ENCODE results near the gene KCNQ1OT1.

The KCNQ1OT1 gene

GRCh38 chr11:2662430-2663299, 37.1 kb downstream of the KCNQ1OT1 start:
- Mint-ChIP-seq H3K27me3 (no peaks in the 10 kb centered on the region), H3K36me3 (ENCODE audit: low read depth) (peaks cover 84% of the 10 kb centered on the region), H3K9me3 (peaks cover 21% of the 10 kb centered on the region), H3K27ac (no peak overlapping the region), H3K4me3 (no peak overlapping the region), H3K4me1 (ENCODE audit: low read depth) (no peaks in the 10 kb centered on the region)
- intact Hi-C loops (cut with micrococcal nuclease): no loop called here

- Mint-ChIP-seq H3K9me3 (peaks cover 21% of the 10 kb centered on the region), H3K4me3 (no peak overlapping the region), H3K27me3 (no peaks in the 10 kb centered on the region), H3K4me1 (ENCODE audit: low read depth) (no peaks in the 10 kb centered on the region), H3K27ac (no peak overlapping the region), H3K36me3 (ENCODE audit: low read depth) (peaks cover 83% of the 10 kb centered on the region)
- intact Hi-C loops (cut with micrococcal nuclease): no loop called here
These were observed 37.8 kb downstream of the KCNQ1OT1 start for GRCh38 chr11:2662024-2662312.

GRCh38 chr11:2661173-2662023, 38.4 kb downstream of the KCNQ1OT1 start:
- Mint-ChIP-seq H3K27me3 (no peaks in the 10 kb centered on the region), H3K36me3 (ENCODE audit: low read depth) (peaks cover 83% of the 10 kb centered on the region), H3K4me1 (ENCODE audit: low read depth) (peaks cover 4% of the 10 kb centered on the region), H3K27ac (no peak overlapping the region), H3K9me3 (peaks cover 21% of the 10 kb centered on the region), H3K4me3 (no peak overlapping the region)
- intact Hi-C loops (cut with micrococcal nuclease): no loop called here

GRCh38 chr11:2660357-2660939, 39.3 kb downstream of the KCNQ1OT1 start:
- Mint-ChIP-seq H3K9me3 (peaks cover 21% of the 10 kb centered on the region), H3K4me1 (ENCODE audit: low read depth) (peaks cover 13% of the 10 kb centered on the region), H3K4me3 (no peak overlapping the region), H3K27me3 (peaks cover 3% of the 10 kb centered on the region), H3K27ac (no peak overlapping the region), H3K36me3 (ENCODE audit: low read depth) (peaks cover 83% of the 10 kb centered on the region)
- intact Hi-C loops (cut with micrococcal nuclease): no loop called here

- intact Hi-C loops (cut with micrococcal nuclease): no loop called here
- peaks cover 67% of the 10 kb centered on the region for H3K36me3 Mint-ChIP-seq (ENCODE audit: low read depth)
These were observed 42.0 kb downstream of the KCNQ1OT1 start for GRCh38 chr11:2657697-2658284.

GRCh38 chr11:2656859-2657258, 42.9 kb downstream of the KCNQ1OT1 start:
- Mint-ChIP-seq H3K27me3 (peaks cover 3% of the 10 kb centered on the region), H3K4me1 (ENCODE audit: low read depth) (peaks cover 41% of the 10 kb centered on the region), H3K4me3 (no peak overlapping the region), H3K27ac (no peak overlapping the region), H3K36me3 (ENCODE audit: low read depth) (peaks cover 67% of the 10 kb centered on the region), H3K9me3 (peaks cover 21% of the 10 kb centered on the region)
- intact Hi-C loops (cut with micrococcal nuclease): no loop called here

More at GRCh38 chr11:2657697-2658284, 42.0 kb downstream of the KCNQ1OT1 start:
- Mint-ChIP-seq H3K27ac (no peak overlapping the region), H3K27me3 (peaks cover 3% of the 10 kb centered on the region), H3K4me3 (no peak overlapping the region), H3K9me3 (peaks cover 21% of the 10 kb centered on the region), H3K4me1 (ENCODE audit: low read depth) (peaks cover 38% of the 10 kb centered on the region)

- intact Hi-C loops (cut with micrococcal nuclease): no loop called here
- Mint-ChIP-seq H3K27me3 (peaks cover 3% of the 10 kb centered on the region), H3K4me1 (ENCODE audit: low read depth) (peaks cover 41% of the 10 kb centered on the region), H3K9me3 (peaks cover 24% of the 10 kb centered on the region), H3K27ac (peak overlapping the region; percentile 45), H3K36me3 (ENCODE audit: low read depth) (peaks cover 66% of the 10 kb centered on the region), H3K4me3 (no peak overlapping the region)
These were observed 43.8 kb downstream of the KCNQ1OT1 start for GRCh38 chr11:2655834-2656622.

- Mint-ChIP-seq H3K36me3 (ENCODE audit: low read depth) (peaks cover 63% of the 10 kb centered on the region), H3K4me1 (ENCODE audit: low read depth) (peaks cover 41% of the 10 kb centered on the region), H3K27ac (peak overlapping the region; percentile 65), H3K9me3 (peaks cover 24% of the 10 kb centered on the region), H3K27me3 (peaks cover 3% of the 10 kb centered on the region), H3K4me3 (no peak overlapping the region)
- intact Hi-C loops (cut with micrococcal nuclease): no loop called here
These were observed 44.6 kb downstream of the KCNQ1OT1 start for GRCh38 chr11:2655016-2655719.

GRCh38 chr11:2653930-2654739, 45.7 kb downstream of the KCNQ1OT1 start:
- Mint-ChIP-seq H3K27me3 (peaks cover 3% of the 10 kb centered on the region), H3K36me3 (ENCODE audit: low read depth) (peaks cover 69% of the 10 kb centered on the region), H3K4me3 (no peak overlapping the region), H3K27ac (peak overlapping the region; percentile 65), H3K9me3 (peaks cover 33% of the 10 kb centered on the region), H3K4me1 (ENCODE audit: low read depth) (peaks cover 41% of the 10 kb centered on the region)
- intact Hi-C loops (cut with micrococcal nuclease): no loop called here

GRCh38 chr11:2653198-2653551, 46.6 kb downstream of the KCNQ1OT1 start:
- H3K4me3 Mint-ChIP-seq: no peak overlapping the region
- no peak overlapping the region for H3K27ac Mint-ChIP-seq
- peaks cover 41% of the 10 kb centered on the region for H3K4me1 Mint-ChIP-seq (ENCODE audit: low read depth)
- intact Hi-C loops (cut with micrococcal nuclease): no loop called here
- H3K9me3 Mint-ChIP-seq: peaks cover 35% of the 10 kb centered on the region
- peaks cover 64% of the 10 kb centered on the region for H3K36me3 Mint-ChIP-seq (ENCODE audit: low read depth)
- peaks cover 3% of the 10 kb centered on the region for H3K27me3 Mint-ChIP-seq

GRCh38 chr11:2652333-2653197, 47.2 kb downstream of the KCNQ1OT1 start:
- intact Hi-C loops (cut with micrococcal nuclease): no loop called here
- Mint-ChIP-seq H3K36me3 (ENCODE audit: low read depth) (peaks cover 64% of the 10 kb centered on the region), H3K27me3 (peaks cover 3% of the 10 kb centered on the region)

More at GRCh38 chr11:2652333-2653197, 47.2 kb downstream of the KCNQ1OT1 start:
- H3K9me3 Mint-ChIP-seq: peaks cover 41% of the 10 kb centered on the region
- H3K27ac Mint-ChIP-seq: no peak overlapping the region
- H3K4me3 Mint-ChIP-seq: no peak overlapping the region
- H3K4me1 Mint-ChIP-seq (ENCODE audit: low read depth): peaks cover 41% of the 10 kb centered on the region

All from dendritic cell treated with granulocyte-macrophage colony-stimulating factor and Interleukin-4, amounts not matched to agents 40 ng/mL and 50 ng/mL, for 4 days (primary cell).